Thyroid gland (tissue), 4 donors: ENCODE results near the gene B4GALT6.

Experiments used
- CTCF ChIP-seq, 6 experiments: fragments of 200-600 bp in 3 of 6; fragments of 450-650 bp in 3 of 6; sonication (generic) in 3 of 6; IDR thresholded peaks; one replicate each; pipeline ENCODE4 v1.5.1; 2016 to 2019; ENCODE audit warnings: antibody characterized with exemption in 6 of 6, mild to moderate bottlenecking in 2 of 6, inconsistent platforms in 1 of 6, moderate library complexity in 1 of 6
- POLR2A ChIP-seq, 2 donors: fragments of 450-650 bp; IDR thresholded peaks; one replicate each; pipeline ENCODE4 v1.6.1; 2017; ENCODE audit warnings: antibody characterized with exemption in 2 of 2, mild to moderate bottlenecking in 2 of 2, moderate library complexity in 1 of 2

GRCh38 chr18:31579375-31579774, 105.0 kb downstream of the B4GALT6 start:
- TF ChIP-seq CTCF (IDR thresholded peaks at IDR 0.05) (no peak), POLR2A (IDR thresholded peaks at IDR 0.05) (no peak)
